Measurements from ENCODE around the gene DENND6B.
A peak's percentile ranks its signal among the peaks of the same experiment; 100 is the strongest.

DENND6B gene

GRCh38 chr22:50306753-50307749 is 19.8 kb downstream of the DENND6B start, which contains the start of gene PLXNB2:
Gene PLXNB2 (minus strand): TSS chr22:50307646. CDS start chr22:50290584, 17,062 bp downstream.
- no peak for TF ChIP-seq ZNF274 (IDR thresholded peaks at IDR 0.05; ENCODE audit: low read depth, low read length)
- peak within 1 kb of the TSS; percentile 75 for H3K4me3 ChIP-seq (ENCODE audit: low read length)

- TF ChIP-seq ZNF274 (IDR thresholded peaks at IDR 0.05; ENCODE audit: low read depth, low read length) = no peak
- peak overlapping the region; percentile 75 for H3K4me3 ChIP-seq (ENCODE audit: low read length)
Measured at GRCh38 chr22:50305923-50306566, 20.8 kb downstream of the DENND6B start.

GRCh38 chr22:50305393-50305922 is 21.4 kb downstream of the DENND6B start:
- no peak for TF ChIP-seq ZNF274 (IDR thresholded peaks at IDR 0.05; ENCODE audit: low read depth, low read length)
- peak overlapping the region; percentile 75; the same call in 1 of the 2 replicates for H3K4me3 ChIP-seq (ENCODE audit: low read length)

GRCh38 chr22:50304528-50305392 is 22.1 kb downstream of the DENND6B start:
- no peak for TF ChIP-seq ZNF274 (IDR thresholded peaks at IDR 0.05; ENCODE audit: low read depth, low read length)
- H3K4me3 ChIP-seq (ENCODE audit: low read length) = peak overlapping the region; percentile 75; the same call in 1 of the 2 replicates

- peak overlapping the region; percentile 3; the same call in 1 of the 2 replicates for H3K4me3 ChIP-seq (ENCODE audit: low read length)
- no peak for TF ChIP-seq ZNF274 (IDR thresholded peaks at IDR 0.05; ENCODE audit: low read depth, low read length)
Measured at GRCh38 chr22:50303848-50304527, 22.8 kb downstream of the DENND6B start.

GRCh38 chr22:50303515-50303847 is 23.3 kb downstream of the DENND6B start:
- H3K4me3 ChIP-seq (ENCODE audit: low read length) = no peak overlapping the region
- TF ChIP-seq ZNF274 (IDR thresholded peaks at IDR 0.05; ENCODE audit: low read depth, low read length) = no peak

GRCh38 chr22:50302564-50302963 is 24.2 kb downstream of the DENND6B start:
- TF ChIP-seq ZNF274 (IDR thresholded peaks at IDR 0.05; ENCODE audit: low read depth, low read length) = no peak
- H3K4me3 ChIP-seq (ENCODE audit: low read length) = no peak overlapping the region; the same call in 1 of the 2 replicates

- TF ChIP-seq ZNF274 (IDR thresholded peaks at IDR 0.05; ENCODE audit: low read depth, low read length) = no peak
- H3K4me3 ChIP-seq (ENCODE audit: low read length) = no peak overlapping the region; the same call in 1 of the 2 replicates
Measured at GRCh38 chr22:50302041-50302541, 24.7 kb downstream of the DENND6B start.

GRCh38 chr22:50301581-50301991 is 25.2 kb downstream of the DENND6B start:
- TF ChIP-seq ZNF274 (IDR thresholded peaks at IDR 0.05; ENCODE audit: low read depth, low read length) = no peak
- H3K4me3 ChIP-seq (ENCODE audit: low read length) = no peak overlapping the region; the same call in 1 of the 2 replicates

- no peak for TF ChIP-seq ZNF274 (IDR thresholded peaks at IDR 0.05; ENCODE audit: low read depth, low read length)
- no peak overlapping the region for H3K4me3 ChIP-seq (ENCODE audit: low read length)
Measured at GRCh38 chr22:50300620-50301257, 26.1 kb downstream of the DENND6B start.

GRCh38 chr22:50299785-50300619 is 26.8 kb downstream of the DENND6B start:
- no peak overlapping the region; the same call in 1 of the 2 replicates for H3K4me3 ChIP-seq (ENCODE audit: low read length)
- no peak for TF ChIP-seq ZNF274 (IDR thresholded peaks at IDR 0.05; ENCODE audit: low read depth, low read length)

Data from GM08714 (cell line).